Stomach (tissue), 9 donors: ENCODE data around the gene AKAP7. TPM values are rescaled to one million over a fixed set of nuclear protein-coding genes. Genes with fewer than 3 reads are reported as not detected.

Experiments used
- DNase-seq, 2 donors: peaks; one replicate each; pipeline versions ENCODE4 v3.0.0 to v3.0.0-alpha.2; 2013 to 2019
- H3K27ac ChIP-seq, 5 donors: fragments of 200-600 bp in 4 of 5; sonication (generic) in 4 of 5; one replicate each; pipeline ENCODE4 v1.5.1; 2013 to 2019; ENCODE audit warnings: mild to moderate bottlenecking in 1 of 5, moderate library complexity in 1 of 5
- H3K27me3 ChIP-seq, 3 donors: fragments of 200-600 bp; sonication (generic); one replicate each; pipeline ENCODE4 v1.5.1; 2017 to 2019; ENCODE audit warnings: mixed run types in 1 of 3
- H3K36me3 ChIP-seq, 4 donors: fragments of 200-600 bp; sonication (generic); 1 replicate in 3 of 4; 2 replicates in 1 of 4; pipeline ENCODE4 v1.5.1; 2016 to 2019
- H3K4me1 ChIP-seq, 4 donors: fragments of 200-600 bp; sonication (generic); one replicate each; pipeline ENCODE4 v1.5.1; 2016 to 2019
- H3K4me3 ChIP-seq, 4 donors: fragments of 200-600 bp; sonication (generic) in 3 of 4; one replicate each; pipeline ENCODE4 v1.5.1; 2016 to 2019; ENCODE audit warnings: mild to moderate bottlenecking in 1 of 4
- H3K9me3 ChIP-seq, 4 donors: fragments of 200-600 bp; sonication (generic); one replicate each; pipeline ENCODE4 v1.5.1; 2016 to 2019
- CTCF ChIP-seq, 7 experiments: fragments of 450-650 bp in 4 of 7; fragments of 200-600 bp in 3 of 7; sonication (generic) in 3 of 7; IDR thresholded peaks; one replicate each; pipeline ENCODE4 v1.5.1; 2016 to 2019; ENCODE audit warnings: antibody characterized with exemption in 7 of 7, control low read depth in 2 of 7, mild to moderate bottlenecking in 1 of 7
- EP300 ChIP-seq: sonication (generic); formaldehyde crosslinking; IDR thresholded peaks from one replicate; pipeline ENCODE4 v1.6.1; 2017; ENCODE audit warnings: antibody characterized with exemption
- POLR2A ChIP-seq, 4 donors: fragments of 450-650 bp; IDR thresholded peaks; one replicate each; pipeline ENCODE4 v1.6.1; 2016; ENCODE audit warnings: antibody characterized with exemption in 4 of 4, control low read depth in 2 of 4, mild to moderate bottlenecking in 1 of 4, moderate library complexity in 1 of 4
- POLR2AphosphoS5 ChIP-seq, 3 donors: sonication (generic); formaldehyde crosslinking; IDR thresholded peaks; one replicate each; pipeline ENCODE4 v1.6.1; 2016; ENCODE audit warnings: antibody characterized with exemption in 3 of 3
- WGBS, 5 donors: extraction: QIAGEN DNeasy Blood & Tissue Kit in 3 of 5; methylation state at CpG; one replicate each; pipeline versions ENCODE4 v1.1.5 to v1.1.7; 2013 to 2018; 5-methylcytosine and 5-hydroxymethylcytosine counted together
- intact Hi-C: fragments of 100-400 bp; cut with DNase I; formaldehyde crosslinking; loops from one replicate; pipeline ENCODE4 v1.15.1; 2023; ENCODE audit warnings: low total_unique reads
- polyA plus RNA-seq, 3 donors: library from polyadenylated mRNA; stranded (reverse); fragments of 200-250 nt; gene quantifications; one replicate each; pipeline ENCODE4 v1.2.3, GENCODE V29; 2013
- total RNA-seq, 5 donors: library from RNA; depleted of rRNA; stranded (reverse); fragments of >200 nt; gene quantifications; one replicate each; pipeline versions ENCODE4 v1.1.0 to v1.2.3, GENCODE V29; 2014 to 2016
- donor health status: healthy with polysubstance abuse.
- donor health status: Bipolar disorder and iron deficiency.
- donor health status: healthy.

The AKAP7 gene
- total and polyA plus RNA-seq, 8 donors: 1.3 to 59.5 (median 4.6) TPM

GRCh38 chr6:131129689-131130553 lies 5.3 kb upstream of the AKAP7 start:
- Histone ChIP-seq H3K36me3 (no peaks in the 10 kb centered on the region), H3K4me3 (no peak overlapping the region), H3K27me3 (no peaks in the 10 kb centered on the region), H3K9me3 (no peaks in the 10 kb centered on the region), H3K27ac (no peak overlapping the region), H3K4me1 (peaks cover 0 to 8% (median 6%) of the 10 kb centered on the region in 4 donors)
- intact Hi-C loops: no loop called here
- 74 to 83% (median 80%) methylated on average over 10 of the region's 10 CpGs for WGBS, 5 donors
- no peak for DNase-seq
- TF ChIP-seq POLR2AphosphoS5 (IDR thresholded peaks at IDR 0.05) (no peak), POLR2A (IDR thresholded peaks at IDR 0.05) (no peak), CTCF (IDR thresholded peaks at IDR 0.05) (no peak), EP300 (no peak)

- no peak overlapping the region for H3K27ac ChIP-seq
- no peak for DNase-seq
- no peak overlapping the region for H3K4me3 ChIP-seq
- WGBS, 5 donors: 85 to 97% (median 95%) methylated on average over 5 of the region's 5 CpGs
- no peaks in the 10 kb centered on the region for H3K36me3 ChIP-seq
- intact Hi-C loops: no loop called here
- H3K4me1 ChIP-seq: peaks cover 0 to 10% (median 8%) of the 10 kb centered on the region in 4 donors
- H3K9me3 ChIP-seq: no peaks in the 10 kb centered on the region
- no peaks in the 10 kb centered on the region for H3K27me3 ChIP-seq
- TF ChIP-seq CTCF (IDR thresholded peaks at IDR 0.05): no peak
- no peak for TF ChIP-seq POLR2A (IDR thresholded peaks at IDR 0.05)
- no peak for TF ChIP-seq EP300
- TF ChIP-seq POLR2AphosphoS5 (IDR thresholded peaks at IDR 0.05): no peak
Observed at GRCh38 chr6:131130554-131130940, 4.7 kb upstream of the AKAP7 start.

GRCh38 chr6:131132360-131132759 lies 2.9 kb upstream of the AKAP7 start:
- TF ChIP-seq POLR2AphosphoS5 (IDR thresholded peaks at IDR 0.05) (no peak), POLR2A (IDR thresholded peaks at IDR 0.05) (no peak), EP300 (no peak), CTCF (IDR thresholded peaks at IDR 0.05) (no peak)
- Histone ChIP-seq H3K4me1 (peaks cover 0 to 20% (median 16%) of the 10 kb centered on the region in 4 donors), H3K4me3 (no peak overlapping the region), H3K27ac (no peak overlapping the region), H3K36me3 (no peaks in the 10 kb centered on the region), H3K9me3 (no peaks in the 10 kb centered on the region), H3K27me3 (no peaks in the 10 kb centered on the region)
- 68 to 84% (median 79%) methylated on average over 4 of the region's 4 CpGs for WGBS, 5 donors
- DNase-seq: no peak
- intact Hi-C loops: no loop called here

- Histone ChIP-seq H3K27ac (peak overlapping the region in 4 of 5 donors; percentile 83 to 93 (median 92)), H3K4me3 (peak overlapping the region; percentile 65 to 87 (median 78)), H3K9me3 (no peaks in the 10 kb centered on the region), H3K4me1 (peaks cover 0 to 20% (median 16%) of the 10 kb centered on the region in 4 donors), H3K27me3 (no peaks in the 10 kb centered on the region), H3K36me3 (no peaks in the 10 kb centered on the region)
- intact Hi-C loops: no loop called here
- TF ChIP-seq EP300: no peak
- TF ChIP-seq CTCF (IDR thresholded peaks at IDR 0.05): no peak
- no peak for TF ChIP-seq POLR2A (IDR thresholded peaks at IDR 0.05)
- TF ChIP-seq POLR2AphosphoS5 (IDR thresholded peaks at IDR 0.05): no peak
- 83 to 91% (median 88%) methylated on average over 14 of the region's 14 CpGs for WGBS, 5 donors
- no peak for DNase-seq
Observed at GRCh38 chr6:131134220-131134979, 867 bp upstream of the AKAP7 start.
